Effector memory CD8-positive, alpha-beta T cell (primary cell): Measurements from ENCODE around the gene AXL.

ENCODE experiments used
- ATAC-seq: fragments of 150-1000 bp; cut with Tn5 transposase; replicated peaks from 2 replicates; pipeline ENCODE4 v1.10.0; 2021; ENCODE audit warnings: mild to moderate bottlenecking, moderate library complexity
- DNase-seq, 3 experiments: peaks; one replicate each; pipeline ENCODE4 v3.0.0; 2021
- H3K27ac Mint-ChIP-seq, 2 donors: one replicate each; pipeline ENCODE4 v1.8.0; 2022; ENCODE audit warnings: mild to moderate bottlenecking in 2 of 2, mixed read lengths in 2 of 2, moderate library complexity in 2 of 2
- H3K27me3 Mint-ChIP-seq, 2 donors: one replicate each; pipeline ENCODE4 v1.8.0; 2022; ENCODE audit warnings: mixed read lengths in 2 of 2
- H3K36me3 Mint-ChIP-seq: one replicate; pipeline ENCODE4 v1.8.0; 2022; ENCODE audit warnings: mild to moderate bottlenecking, moderate library complexity, mixed read lengths; ENCODE audit not compliant: insufficient read depth
- H3K4me1 Mint-ChIP-seq, 2 donors: one replicate each; pipeline ENCODE4 v1.8.0; 2022; ENCODE audit warnings: low read depth in 2 of 2, mixed read lengths in 2 of 2
- H3K4me3 Mint-ChIP-seq, 2 donors: one replicate each; pipeline ENCODE4 v1.8.0; 2022; ENCODE audit warnings: mild to moderate bottlenecking in 2 of 2, mixed read lengths in 2 of 2, moderate library complexity in 2 of 2
- H3K9me3 Mint-ChIP-seq, 2 donors: one replicate each; pipeline ENCODE4 v1.8.0; 2022; ENCODE audit warnings: mixed read lengths in 2 of 2

AXL gene

DNA sequence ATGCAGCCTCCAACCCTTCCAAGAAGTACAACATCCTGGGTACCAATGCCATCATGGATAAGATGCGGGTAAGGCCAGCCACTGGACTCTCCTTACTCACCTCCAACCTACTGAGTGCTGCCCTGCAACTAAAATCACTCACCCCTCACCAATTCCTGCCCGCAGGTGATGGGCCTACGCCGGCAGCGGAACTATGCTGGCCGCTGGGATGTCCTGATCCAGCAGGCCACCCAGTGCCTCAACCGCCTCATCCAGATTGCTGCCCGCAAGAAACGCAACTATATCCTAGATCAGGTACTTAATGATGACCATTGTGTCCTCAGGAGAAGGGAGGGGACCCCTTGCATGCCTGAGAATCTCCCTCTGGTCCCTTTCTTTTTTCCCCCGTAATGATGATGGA lies 75.4 kb downstream of the AXL start:
- Mint-ChIP-seq H3K9me3 (no peaks in the 10 kb centered on the region), H3K4me1 (peaks cover 33 to 46% of the 10 kb centered on the region in 2 donors), H3K27me3 (no peaks in the 10 kb centered on the region), H3K27ac (peak overlapping the region; percentile 94 to 97), H3K36me3 (peaks cover 99% of the 10 kb centered on the region), H3K4me3 (peak overlapping the region in 1 of 2 donors; percentile 28)
- no peak for DNase-seq
- no peak for ATAC-seq

DNA sequence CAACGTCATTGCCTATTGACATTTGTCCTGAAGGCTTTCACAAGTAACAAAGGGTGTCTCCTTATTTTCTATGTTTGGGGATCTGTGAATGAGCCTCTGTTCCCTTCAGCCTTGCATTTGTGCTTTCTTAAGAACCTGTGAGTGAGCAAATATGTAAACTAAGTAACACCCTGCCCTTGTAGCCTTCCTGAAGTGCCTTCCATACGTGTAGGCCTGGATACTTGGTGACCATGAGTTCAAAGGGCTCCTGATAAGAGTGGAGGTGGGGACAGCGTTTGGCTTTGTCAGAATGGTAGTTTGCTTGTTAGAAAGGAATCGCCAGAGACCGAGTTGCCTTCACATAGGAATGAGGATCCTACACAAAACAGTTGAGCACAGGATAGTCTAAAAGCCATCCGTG lies 76.5 kb downstream of the AXL start:
- H3K4me3 Mint-ChIP-seq = peak overlapping the region in 1 of 2 donors; percentile 29
- H3K27ac Mint-ChIP-seq = peak overlapping the region; percentile 94 to 97
- H3K27me3 Mint-ChIP-seq = no peaks in the 10 kb centered on the region
- no peaks in the 10 kb centered on the region for H3K9me3 Mint-ChIP-seq
- ATAC-seq (no peak), DNase-seq (no peak)
- H3K36me3 Mint-ChIP-seq = peaks cover 99% of the 10 kb centered on the region
- peaks cover 43 to 57% of the 10 kb centered on the region in 2 donors for H3K4me1 Mint-ChIP-seq

DNA sequence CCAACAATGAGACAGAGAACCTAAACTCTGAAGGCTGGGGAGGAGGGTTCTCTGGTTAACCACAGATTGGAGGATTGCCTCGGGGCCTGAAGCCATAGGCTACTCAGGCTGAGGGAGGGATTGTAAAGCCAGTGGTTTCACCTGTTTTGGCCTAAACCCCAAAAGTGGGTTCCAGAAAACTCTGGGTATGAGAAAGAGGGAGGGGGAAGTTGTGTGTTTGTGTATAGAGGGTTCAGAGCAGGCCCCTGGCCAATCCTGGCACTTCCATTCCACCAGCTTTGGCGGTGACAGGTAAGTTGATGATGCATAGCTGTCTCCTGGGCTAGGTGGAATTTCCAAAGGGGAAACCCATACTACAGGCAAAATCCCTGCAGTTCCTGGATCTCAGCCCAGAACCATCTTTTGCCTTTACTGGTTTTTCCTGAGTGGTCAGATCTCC lies 77.4 kb downstream of the AXL start:
- Mint-ChIP-seq H3K4me3 (peak overlapping the region; percentile 29 to 63), H3K27ac (peak overlapping the region; percentile 94 to 97), H3K4me1 (peaks cover 48 to 65% of the 10 kb centered on the region in 2 donors), H3K36me3 (peaks cover 98% of the 10 kb centered on the region), H3K9me3 (no peaks in the 10 kb centered on the region), H3K27me3 (no peaks in the 10 kb centered on the region)
- ATAC-seq (no peak), DNase-seq (no peak)

DNA sequence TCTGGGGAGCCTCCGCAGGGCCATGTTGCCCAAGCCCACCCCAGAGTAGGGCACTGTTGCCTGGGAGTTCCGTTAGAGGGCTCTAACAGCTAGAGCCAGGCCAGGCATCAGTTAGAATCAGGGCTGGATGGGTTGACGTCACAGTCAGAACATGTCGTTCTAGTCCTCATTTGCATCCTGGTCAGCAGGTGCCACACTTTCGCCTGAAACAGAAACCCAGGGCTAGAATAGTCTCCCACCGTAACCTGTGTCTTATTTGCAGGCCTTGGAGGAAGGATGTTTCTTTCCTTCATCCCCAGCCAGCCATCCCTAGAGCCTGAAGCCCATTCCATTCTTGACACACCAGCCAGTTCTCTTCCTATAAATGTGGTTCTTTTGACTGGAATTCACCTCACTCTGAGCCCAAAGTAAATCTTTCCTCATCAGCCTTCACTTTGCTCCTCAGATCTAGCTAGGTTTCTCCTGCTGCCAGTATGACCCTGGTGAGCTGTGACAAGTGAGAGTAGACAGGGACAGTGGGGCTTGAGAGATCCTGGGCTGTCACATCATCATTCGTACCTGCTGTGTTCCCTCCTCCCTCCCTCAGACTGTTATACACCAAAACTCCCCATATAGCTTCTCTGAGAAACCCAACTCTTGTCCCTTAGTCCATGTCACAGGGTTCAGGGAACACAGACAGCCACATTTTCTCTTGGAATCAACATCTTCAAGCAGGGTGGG lies 78.8 kb downstream of the AXL start:
- no peaks in the 10 kb centered on the region for H3K9me3 Mint-ChIP-seq
- peak overlapping the region; percentile 63 for H3K4me3 Mint-ChIP-seq
- ATAC-seq (peak; percentile 47), DNase-seq (no peak)
- H3K36me3 Mint-ChIP-seq = peaks cover 98% of the 10 kb centered on the region
- no peaks in the 10 kb centered on the region for H3K27me3 Mint-ChIP-seq
- peaks cover 58 to 75% of the 10 kb centered on the region in 2 donors for H3K4me1 Mint-ChIP-seq
- H3K27ac Mint-ChIP-seq = peak overlapping the region; percentile 94 to 97

DNA sequence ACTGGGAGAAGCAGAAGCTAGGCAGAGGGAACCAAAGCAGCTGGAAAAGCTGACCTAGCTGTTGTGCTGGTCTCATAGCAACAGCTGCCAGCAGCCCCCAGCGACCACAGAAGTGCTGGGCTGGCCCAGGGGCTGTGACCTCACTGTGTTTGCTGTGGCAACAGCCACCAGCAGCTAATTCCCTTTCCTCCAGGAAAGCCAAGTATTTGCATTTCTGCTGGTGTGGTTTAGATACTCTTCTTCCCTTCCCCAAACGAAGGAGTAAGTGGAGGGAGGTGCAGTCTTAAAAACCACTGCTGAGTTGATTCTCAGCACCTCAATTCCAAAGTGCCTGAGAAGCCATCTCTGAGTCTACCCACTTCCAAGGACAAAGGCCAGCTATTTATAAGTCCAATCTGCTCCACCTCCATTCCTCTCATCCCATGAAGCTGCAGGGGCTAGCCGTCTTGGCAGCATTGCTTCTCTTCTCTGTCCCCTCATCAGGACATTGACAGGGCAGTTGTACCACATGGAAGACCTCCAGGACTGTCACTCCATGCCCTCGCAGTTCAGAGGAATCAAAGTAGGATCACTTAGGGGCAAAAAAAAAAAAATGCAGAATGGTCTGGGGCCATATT lies 79.4 kb downstream of the AXL start:
- Mint-ChIP-seq H3K27ac (peak overlapping the region; percentile 94 to 97), H3K36me3 (peaks cover 98% of the 10 kb centered on the region), H3K9me3 (no peaks in the 10 kb centered on the region), H3K27me3 (no peaks in the 10 kb centered on the region), H3K4me1 (peaks cover 64 to 81% of the 10 kb centered on the region in 2 donors), H3K4me3 (peak overlapping the region; percentile 63)
- peak; percentile 49 for ATAC-seq
- peak in 2 of 3 experiments; percentile 62 to 64 for DNase-seq

DNA sequence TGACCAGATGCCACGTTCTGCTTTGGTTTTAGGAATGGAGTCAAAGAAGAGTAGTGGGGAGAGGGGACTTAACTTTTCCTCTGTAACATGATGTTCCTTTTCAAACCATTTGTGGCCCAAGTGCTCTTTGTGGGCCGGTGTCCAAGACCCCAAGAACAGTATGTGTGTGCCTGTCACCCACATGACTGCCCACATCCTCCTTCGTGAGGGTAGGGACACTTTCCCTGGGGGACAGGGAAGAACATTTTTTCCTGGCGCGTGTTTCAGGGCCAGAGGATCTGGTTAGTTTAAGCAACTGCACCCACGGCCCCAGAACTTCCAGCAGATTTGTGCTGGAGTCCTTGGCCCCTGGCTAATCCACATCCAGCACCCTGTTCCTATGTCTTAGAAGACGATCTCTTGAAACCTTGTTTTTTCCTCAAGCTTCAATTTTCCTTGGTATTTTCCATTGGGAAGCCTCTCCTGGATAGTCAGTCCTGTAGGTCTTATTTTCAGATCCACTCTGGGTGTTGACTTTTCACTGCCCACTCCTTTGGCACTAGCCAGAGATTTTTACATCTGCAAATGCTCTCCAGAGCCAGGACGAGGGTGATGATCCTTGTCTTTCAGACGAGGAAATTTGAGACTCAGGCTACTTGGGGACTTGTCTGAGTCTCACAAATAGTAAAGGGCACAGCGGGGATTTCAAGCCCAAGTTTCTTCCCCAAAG lies 80.2 kb downstream of the AXL start:
- Mint-ChIP-seq H3K36me3 (peaks cover 98% of the 10 kb centered on the region), H3K4me3 (peak overlapping the region; percentile 30 to 63), H3K27ac (peak overlapping the region; percentile 94 to 97), H3K9me3 (no peaks in the 10 kb centered on the region), H3K27me3 (no peaks in the 10 kb centered on the region), H3K4me1 (peaks cover 72 to 88% of the 10 kb centered on the region in 2 donors)
- DNase-seq (no peak), ATAC-seq (no peak)

DNA sequence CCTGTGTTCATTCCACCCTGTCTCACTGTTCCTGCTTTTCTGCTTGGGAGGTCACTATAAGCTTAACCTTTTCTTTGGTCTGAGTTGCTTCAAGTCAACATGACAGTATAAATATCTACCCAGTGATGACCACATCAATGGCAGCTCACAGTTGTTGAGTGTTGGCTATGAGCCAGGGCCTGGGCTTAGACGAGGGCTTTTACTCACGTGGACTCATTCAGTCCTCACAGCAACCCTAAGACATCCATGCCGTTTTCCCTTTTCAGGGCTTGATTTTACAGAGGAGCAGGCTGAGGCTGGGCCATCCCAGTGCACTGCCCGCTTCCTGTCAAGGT lies 80.7 kb downstream of the AXL start:
- Mint-ChIP-seq H3K27ac (peak overlapping the region; percentile 94 to 97), H3K36me3 (peaks cover 98% of the 10 kb centered on the region), H3K9me3 (no peaks in the 10 kb centered on the region), H3K4me1 (peaks cover 77 to 92% of the 10 kb centered on the region in 2 donors), H3K4me3 (peak overlapping the region; percentile 30 to 46), H3K27me3 (no peaks in the 10 kb centered on the region)
- ATAC-seq = no peak
- DNase-seq = peak; percentile 45 to 52 (median 47)

DNA sequence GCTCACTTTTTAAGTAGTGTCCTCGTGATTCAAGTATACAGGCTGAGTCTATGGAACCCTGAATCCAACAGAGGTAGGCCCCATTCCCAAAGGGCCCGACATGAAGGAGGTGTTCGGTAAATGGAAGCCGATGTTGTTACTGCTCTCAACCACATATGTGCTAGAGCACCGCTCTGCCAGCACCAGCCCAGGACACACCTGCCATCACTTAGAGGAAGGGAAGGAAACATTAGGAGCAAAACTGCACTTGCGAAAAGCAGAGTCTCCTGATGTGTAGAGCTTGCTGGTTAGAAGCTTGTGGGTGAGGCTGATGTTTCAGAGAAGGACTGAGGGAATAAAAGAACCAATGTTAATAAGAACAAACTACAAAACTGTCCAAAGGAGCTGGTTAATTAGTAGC lies 81.5 kb downstream of the AXL start:
- no peak for ATAC-seq
- peaks cover 83% of the 10 kb centered on the region in 2 donors for H3K4me1 Mint-ChIP-seq
- peaks cover 98% of the 10 kb centered on the region for H3K36me3 Mint-ChIP-seq
- H3K4me3 Mint-ChIP-seq = no peak overlapping the region
- no peaks in the 10 kb centered on the region for H3K9me3 Mint-ChIP-seq
- DNase-seq = no peak
- no peaks in the 10 kb centered on the region for H3K27me3 Mint-ChIP-seq
- peak overlapping the region; percentile 94 to 97 for H3K27ac Mint-ChIP-seq

DNA sequence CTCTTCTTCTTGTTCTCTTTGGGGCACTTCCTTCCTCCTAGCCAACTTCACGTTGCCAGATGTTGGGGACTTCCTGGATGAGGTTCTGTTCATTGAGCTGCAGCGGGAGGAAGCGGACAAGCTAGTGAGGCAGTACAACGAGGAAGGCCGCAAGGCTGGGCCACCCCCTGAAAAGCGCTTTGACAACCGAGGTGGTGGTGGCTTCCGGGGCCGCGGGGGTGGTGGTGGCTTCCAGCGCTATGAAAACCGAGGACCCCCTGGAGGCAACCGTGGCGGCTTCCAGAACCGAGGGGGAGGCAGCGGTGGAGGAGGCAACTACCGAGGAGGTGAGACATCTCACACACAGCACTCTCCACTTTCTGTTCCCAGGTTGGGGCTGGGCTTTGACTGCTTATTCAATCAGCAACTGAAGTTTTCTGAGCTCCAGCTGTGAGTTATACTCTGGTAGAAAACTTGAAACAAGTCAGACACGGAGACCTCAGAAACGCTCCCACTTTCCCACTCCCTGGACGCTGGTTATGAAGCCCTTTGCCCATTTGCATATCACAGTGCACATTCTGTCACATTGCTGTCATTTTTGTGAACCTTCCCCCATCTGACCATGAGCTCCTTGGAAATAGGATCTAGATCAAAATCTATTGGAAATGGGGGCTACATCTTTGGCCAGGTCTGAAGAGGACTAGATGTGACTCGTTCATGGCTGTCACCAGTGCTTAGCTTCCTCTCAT lies 83.8 kb downstream of the AXL start:
- peaks cover 98% of the 10 kb centered on the region for H3K36me3 Mint-ChIP-seq
- DNase-seq = peak; percentile 84 to 87 (median 87)

DNA sequence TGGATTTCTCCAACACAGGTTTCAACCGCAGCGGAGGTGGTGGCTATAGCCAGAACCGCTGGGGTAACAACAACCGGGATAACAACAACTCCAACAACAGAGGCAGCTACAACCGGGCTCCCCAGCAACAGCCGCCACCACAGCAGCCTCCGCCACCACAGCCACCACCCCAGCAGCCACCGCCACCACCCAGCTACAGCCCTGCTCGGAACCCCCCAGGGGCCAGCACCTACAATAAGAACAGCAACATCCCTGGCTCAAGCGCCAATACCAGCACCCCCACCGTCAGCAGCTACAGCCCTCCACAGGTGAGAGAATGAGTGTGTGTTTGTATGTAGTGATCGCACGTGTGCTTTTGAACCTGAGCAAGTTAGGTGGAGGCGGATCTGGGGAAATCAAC lies 84.9 kb downstream of the AXL start:
- no peaks in the 10 kb centered on the region for H3K27me3 Mint-ChIP-seq
- ATAC-seq (peak; percentile 23), DNase-seq (peak in 1 of 3 experiments; percentile 50)
- peaks cover 81 to 84% of the 10 kb centered on the region in 2 donors for H3K4me1 Mint-ChIP-seq
- no peaks in the 10 kb centered on the region for H3K9me3 Mint-ChIP-seq
- H3K27ac Mint-ChIP-seq = peak overlapping the region; percentile 97 to 98
- peak overlapping the region; percentile 63 to 83 for H3K4me3 Mint-ChIP-seq
- H3K36me3 Mint-ChIP-seq = peaks cover 98% of the 10 kb centered on the region

More for the DNA sequence above, 83.8 kb downstream of the AXL start:
- H3K9me3 Mint-ChIP-seq = no peaks in the 10 kb centered on the region
- H3K4me1 Mint-ChIP-seq = peaks cover 81 to 84% of the 10 kb centered on the region in 2 donors
- peak overlapping the region; percentile 63 to 83 for H3K4me3 Mint-ChIP-seq
- H3K27ac Mint-ChIP-seq = peak overlapping the region; percentile 97 to 98
- ATAC-seq = peak; percentile 69
- H3K27me3 Mint-ChIP-seq = no peaks in the 10 kb centered on the region

DNA sequence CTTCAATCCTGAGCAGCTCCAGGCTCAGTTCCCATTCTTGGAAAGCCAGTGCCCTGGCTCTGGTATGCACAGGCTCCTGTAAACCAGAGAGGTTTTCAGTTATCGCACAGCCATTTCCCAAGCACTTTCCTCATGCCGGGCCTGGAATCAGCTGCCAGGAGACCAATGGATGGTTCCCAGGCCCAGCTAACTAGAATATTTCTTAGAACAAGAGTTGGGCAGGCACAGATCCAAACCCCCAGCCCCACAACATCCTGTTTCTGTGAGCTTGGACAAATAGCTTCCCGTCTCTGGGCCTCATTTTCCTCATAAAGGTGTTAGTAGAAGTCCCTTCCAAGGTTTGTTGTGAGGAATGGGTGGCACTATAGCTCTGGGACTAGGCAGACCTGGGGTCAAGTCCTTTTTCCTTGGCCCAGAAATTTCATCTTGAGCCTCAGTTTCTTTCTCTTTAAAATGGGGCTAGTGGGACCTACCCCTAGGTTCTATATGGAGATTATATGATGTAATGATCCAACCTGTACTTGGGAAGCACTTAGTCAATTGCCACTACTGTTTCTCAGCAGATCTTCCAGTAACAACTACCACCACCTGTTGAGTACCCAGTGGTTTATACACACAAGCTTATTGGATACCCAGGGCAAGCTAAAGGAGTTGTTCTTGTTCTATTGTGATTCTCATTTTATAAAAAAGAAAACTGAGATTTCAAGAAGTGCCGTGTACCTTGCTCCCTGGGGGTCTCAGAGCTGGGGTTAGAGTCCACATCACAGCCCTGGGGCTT lies 85.9 kb downstream of the AXL start:
- H3K36me3 Mint-ChIP-seq = peaks cover 98% of the 10 kb centered on the region
- peak overlapping the region; percentile 63 to 83 for H3K4me3 Mint-ChIP-seq
- H3K4me1 Mint-ChIP-seq = peaks cover 76 to 82% of the 10 kb centered on the region in 2 donors
- ATAC-seq (no peak), DNase-seq (no peak)
- H3K27me3 Mint-ChIP-seq = no peaks in the 10 kb centered on the region
- no peaks in the 10 kb centered on the region for H3K9me3 Mint-ChIP-seq
- H3K27ac Mint-ChIP-seq = peak overlapping the region; percentile 97 to 98

DNA sequence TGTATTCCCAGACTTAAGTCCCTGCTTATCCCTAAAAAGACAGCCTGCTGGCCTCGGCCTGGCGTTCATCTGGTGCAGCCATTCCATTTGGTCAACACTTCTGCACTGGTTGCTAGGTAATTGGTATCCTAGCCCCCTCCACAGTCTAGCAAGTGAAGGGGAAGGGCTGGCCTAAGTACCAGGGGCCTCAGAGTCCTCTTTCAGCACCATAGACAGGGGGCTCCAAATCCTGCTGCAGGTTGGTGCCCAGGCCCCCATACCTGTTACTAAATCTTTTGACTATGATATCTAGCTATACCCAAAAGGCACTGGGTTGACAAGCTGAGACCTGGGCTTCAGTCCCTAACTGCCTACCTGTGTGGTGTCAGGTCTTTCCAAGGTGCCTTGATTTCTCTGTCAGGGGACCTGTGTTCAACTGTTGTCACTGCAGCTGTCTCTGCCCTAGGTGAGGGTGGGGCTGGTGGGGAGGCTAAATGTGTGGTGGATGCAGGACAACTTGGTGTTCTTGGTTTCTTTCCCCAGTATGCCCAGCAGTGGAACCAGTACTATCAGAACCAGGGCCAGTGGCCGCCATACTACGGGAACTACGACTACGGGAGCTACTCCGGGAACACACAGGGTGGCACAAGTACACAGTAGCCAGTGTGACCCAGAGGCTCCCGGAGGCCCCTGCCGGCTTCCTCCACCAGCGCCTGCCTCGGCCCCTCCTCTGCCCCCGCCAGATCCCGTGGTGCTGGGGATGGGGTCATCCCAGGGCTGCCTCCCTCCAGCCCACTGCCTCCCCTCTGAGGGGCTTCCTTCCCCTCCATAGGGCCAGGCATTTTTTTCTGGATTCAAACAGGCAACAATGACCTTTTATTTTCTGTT lies 87.1 kb downstream of the AXL start:
- Mint-ChIP-seq H3K9me3 (no peaks in the 10 kb centered on the region), H3K4me1 (peaks cover 78 to 85% of the 10 kb centered on the region in 2 donors), H3K4me3 (peak overlapping the region; percentile 83 to 100), H3K36me3 (peaks cover 100% of the 10 kb centered on the region), H3K27me3 (no peaks in the 10 kb centered on the region), H3K27ac (peak overlapping the region; percentile 97 to 98)
- DNase-seq = no peak
- no peak for ATAC-seq
